GM19025 (cell line): Measurements from ENCODE around the gene SMG6.
"Not testable (repeated sequence)": the region's sequence is repeated elsewhere in the genome, so short reads cannot be mapped to it uniquely, and the experiment has no call there.

ENCODE experiments used
- ATAC-seq: cut with Tn5 transposase; IDR thresholded peaks from one replicate; pipeline ENCODE4 v1.9.1; 2021; ENCODE audit warnings: mild to moderate bottlenecking, low read depth, moderate library complexity; ENCODE audit not compliant: unreplicated experiment

The SMG6 gene

DNA sequence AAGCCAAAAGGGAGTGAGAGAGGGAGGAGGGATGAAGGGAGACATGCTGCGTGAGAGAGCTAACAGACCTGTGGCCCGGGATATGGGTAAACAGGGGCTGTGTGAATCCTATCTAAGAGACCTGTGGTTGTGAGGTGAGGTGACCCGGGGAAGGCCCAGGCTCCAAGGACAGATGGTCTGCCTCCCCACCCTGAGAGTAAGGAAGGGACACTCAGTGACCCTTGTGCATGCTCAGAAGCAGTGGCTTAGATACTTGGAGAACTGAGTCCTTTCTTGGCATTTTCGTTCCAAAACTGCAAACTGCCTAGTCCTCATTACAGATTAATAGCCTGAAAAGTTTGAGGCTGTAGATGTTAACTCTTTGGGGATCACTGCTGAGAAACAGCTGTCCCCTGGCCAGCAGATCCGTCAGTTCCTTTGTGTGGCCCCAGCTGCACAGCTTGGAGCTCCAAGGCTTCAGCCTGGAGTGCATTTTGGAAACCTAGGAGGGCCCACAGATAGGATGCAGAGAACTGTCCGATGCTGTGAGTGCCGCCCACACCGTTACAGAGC lies 121.6 kb downstream of the SMG6 start:
- no peak for ATAC-seq

DNA sequence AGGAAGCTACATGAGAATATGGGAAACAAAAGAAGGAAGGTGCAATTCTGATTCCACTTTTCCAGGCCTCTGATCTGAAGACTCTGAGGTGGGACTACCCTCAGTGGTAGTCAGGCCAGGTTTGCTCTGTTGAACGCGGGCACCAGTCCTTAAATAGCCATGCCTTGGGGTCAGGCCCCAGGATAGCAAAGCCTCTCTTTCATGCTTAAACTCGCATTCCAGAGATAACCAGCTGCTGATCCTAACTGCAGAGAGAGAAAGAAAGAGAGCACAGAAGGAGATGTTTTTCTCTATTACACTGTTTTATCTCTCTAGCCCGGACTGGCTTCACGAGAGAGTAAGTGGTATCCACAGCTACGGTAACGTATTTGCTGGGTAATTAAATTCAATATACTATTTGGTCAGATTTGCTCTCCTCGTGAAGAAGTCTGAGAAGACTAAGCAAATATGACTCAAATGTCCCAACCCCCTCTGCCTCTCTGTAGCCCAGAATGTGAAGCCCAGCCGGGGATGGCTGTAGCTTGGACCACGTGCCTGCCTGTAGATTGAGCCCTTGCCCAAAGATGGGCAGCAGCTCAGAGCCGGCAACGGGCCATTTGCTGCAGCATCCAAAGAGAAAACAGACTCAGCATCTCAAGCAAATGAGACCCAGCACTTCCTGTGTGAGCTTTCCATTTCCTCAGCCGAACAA lies 122.2 kb downstream of the SMG6 start:
- no peak for ATAC-seq

- no peak for ATAC-seq
These were observed 122.8 kb downstream of the SMG6 start for GRCh38 chr17:2180768-2181167.

DNA sequence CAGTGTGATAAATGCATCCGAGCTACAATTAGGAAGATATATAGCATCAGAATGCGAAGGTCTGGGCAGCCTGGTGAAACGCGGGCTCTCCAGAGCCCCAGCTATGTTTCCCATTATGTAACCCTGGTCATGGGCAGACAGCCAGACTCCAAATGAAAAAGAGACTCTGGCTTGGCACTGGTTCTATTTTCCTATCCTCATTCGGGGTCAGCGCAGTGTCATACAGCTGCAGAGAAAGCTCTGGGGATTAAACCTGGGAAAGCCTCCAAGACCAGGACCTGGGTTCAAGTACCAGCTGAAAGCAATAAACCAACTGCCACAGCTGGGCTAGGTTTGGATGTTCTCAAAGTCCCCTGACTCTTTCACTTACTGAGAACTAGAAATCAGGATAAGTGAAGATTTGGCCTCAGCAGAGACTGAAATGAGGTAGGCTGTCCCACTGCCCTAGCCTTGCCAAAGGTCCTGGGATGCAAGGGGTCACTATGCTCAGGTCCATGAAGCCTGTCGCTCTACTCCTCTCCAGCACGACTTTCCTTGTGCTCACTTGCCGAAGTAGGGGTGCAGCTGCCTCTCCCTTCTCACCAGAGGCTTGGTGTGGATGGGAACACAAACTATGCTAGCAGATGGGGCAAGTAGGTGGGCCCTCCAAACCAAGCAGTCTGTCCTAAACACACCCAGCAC lies 123.8 kb downstream of the SMG6 start:
- no peak for ATAC-seq

DNA sequence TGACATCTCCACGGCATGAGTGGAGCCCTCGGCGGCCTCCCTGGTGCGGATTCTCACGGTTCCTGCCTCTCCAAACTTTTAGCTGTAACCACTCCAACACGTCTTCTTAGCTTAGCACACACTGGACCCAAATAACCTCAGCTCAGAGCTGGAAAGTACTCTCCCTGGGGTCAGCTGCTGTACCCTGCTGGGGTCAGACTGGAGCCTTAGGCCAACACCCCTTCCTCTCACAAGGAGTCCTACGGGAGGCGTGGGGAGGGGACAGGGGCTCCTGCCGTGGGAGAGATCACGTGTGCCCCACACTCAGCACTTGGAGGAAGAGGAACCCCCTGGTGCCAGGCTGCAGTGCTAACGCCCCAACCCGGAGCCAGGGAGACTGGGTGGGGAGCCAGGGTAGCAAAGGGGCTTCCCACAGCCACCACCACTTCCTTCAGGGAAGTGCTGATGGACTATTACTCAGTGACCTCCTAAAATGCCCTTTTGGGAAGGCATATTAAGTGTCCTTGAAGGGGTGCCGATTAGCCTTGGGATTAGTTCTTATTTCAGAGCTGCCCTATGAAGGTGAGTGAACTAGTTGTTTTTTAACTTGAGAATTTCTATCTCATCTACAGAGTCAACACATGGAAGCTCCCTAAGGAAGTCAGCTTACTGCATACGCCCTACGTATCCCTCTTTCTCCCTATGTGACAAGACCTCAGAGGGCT lies 124.6 kb downstream of the SMG6 start:
- ATAC-seq: no peak

- no peak for ATAC-seq
These were observed 126.3 kb downstream of the SMG6 start for GRCh38 chr17:2177235-2177811.

- ATAC-seq: no peak
These were observed 127.0 kb downstream of the SMG6 start for GRCh38 chr17:2176499-2177169.

DNA sequence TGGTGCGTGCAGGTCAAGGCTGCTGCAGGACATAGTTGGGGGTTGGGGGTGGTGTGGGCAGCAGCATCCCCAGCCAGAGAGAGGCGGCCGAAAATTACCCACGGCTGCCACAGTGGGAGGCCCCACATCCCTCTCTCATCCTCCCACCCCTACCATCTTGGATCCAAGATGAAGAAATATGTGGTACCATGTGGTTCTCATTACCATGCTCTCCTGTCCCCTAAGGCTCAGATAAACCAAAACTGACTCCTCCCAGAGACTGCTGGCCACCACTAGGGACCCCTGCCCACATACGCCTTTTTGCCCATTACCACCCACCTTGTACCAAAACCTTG lies 128.3 kb downstream of the SMG6 start:
- ATAC-seq: no peak

DNA sequence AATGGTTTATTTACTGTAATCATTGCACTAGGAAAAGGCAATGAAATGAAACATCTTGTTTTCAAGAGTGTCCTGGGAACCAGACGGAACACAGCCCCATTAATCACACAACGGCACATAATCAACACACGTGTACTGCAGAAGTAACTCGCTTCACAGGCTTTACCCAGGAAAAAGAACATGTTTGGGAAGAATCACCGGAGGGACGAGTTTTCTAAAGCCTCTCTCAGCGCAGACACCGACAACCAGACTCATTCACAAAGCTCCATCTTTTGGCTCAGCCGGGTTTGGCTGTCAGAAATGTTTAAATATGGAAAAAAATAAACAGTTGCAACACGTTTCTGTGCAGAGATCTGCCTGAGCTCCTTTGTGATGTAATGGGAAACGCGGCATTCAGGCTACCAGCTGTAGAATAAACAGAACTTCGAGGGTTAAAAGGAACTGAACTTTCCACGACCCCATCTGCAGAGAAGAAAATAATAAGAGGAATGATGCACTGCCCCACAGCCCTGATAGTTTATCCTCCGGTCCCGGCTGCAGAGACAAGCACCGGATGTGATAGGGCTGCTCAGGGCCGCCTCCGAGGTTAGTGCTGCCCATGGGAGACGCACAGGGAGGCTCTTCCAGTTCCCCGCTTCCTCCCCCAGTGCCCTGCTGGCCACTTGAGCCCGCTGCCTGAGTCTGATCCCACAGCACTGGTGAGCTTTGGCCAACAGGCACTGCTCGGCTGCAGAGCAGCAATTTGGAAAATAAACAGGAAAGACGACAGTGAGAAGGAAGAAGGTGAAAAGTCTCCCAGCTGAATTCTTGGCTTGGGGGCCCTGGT lies 128.9 kb downstream of the SMG6 start:
- ATAC-seq: no peak

DNA sequence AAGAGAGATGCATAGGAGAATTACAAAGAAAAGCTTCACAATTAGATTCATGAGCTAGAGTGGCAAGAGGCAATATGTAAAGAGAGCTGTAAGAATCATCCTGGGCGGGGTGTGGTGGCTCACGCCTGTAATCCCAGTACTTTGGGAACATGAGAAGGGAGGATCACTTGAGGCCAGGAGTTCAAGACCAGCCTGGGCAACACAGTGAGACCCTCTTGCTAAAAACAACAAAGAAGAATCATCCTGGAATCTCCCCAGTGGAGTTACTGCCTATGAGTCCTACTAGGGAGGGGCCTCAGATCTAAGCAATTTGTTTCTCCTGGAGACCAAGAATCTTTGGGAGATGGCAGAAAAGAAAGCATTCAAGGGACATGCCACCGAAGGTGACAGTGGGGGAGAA lies 129.6 kb downstream of the SMG6 start:
- ATAC-seq: no peak

DNA sequence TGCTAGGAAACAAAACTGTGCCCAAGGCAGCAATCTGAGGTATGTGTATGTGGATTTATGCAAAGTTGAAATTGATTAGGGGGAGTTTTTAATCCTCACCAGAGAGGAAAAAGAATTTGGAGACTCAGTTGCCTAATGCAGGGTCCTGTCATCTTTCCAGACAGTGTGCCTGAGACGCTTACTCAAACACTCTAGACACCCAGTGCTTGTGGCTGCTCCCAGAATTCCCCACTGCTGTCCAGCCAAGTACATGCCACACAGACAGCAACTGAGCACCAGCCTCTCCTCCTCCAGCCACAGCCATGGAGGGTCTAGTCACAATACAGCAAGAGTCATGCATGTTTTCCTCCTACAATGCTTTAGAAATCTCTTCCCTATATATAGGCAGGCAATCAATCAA lies 130.6 kb downstream of the SMG6 start:
- no peak for ATAC-seq

- no peak for ATAC-seq
These were observed 131.3 kb downstream of the SMG6 start for GRCh38 chr17:2172077-2172851.

GRCh38 chr17:2171702-2172076 lies 131.9 kb downstream of the SMG6 start:
- ATAC-seq: no peak

DNA sequence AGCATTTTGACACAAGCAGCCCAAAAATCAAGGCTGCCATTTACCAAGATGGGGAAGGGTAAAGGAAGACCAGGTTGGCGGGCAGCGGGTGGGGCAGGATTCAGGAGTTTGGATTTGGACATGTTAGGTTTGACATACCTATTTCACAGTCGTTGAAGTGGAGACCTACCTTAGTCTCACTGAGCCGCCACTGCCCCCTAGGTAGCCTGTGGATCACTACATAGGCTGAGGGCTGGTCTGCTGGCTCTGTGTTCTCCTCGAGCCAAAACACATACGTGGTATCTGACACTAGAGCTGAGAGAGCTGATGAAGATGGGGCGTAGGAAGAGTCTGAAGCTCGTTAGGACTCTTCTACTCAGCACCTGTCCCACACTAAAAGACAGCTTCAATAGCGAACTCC lies 133.6 kb downstream of the SMG6 start:
- ATAC-seq: no peak

DNA sequence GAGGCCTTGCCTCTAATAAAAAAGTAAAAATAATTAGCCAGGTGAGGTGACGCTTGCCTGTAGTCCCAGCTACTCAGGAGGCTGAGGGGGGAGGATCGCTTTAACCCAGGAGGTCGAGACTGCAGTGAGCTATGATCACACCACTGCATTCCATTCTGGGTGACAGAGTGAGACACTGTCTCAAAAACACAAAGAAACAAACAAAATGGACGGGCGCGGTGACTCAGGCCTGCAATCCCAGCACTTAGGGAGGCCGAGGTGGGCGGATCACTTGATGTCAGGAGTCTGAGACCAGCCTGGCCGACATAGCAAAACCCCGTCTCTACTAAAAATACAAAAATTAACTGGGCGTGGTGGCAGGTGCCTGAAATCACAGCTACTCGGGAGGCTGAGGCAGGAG lies 137.9 kb downstream of the SMG6 start:
- ATAC-seq: not testable (repeated sequence)

GRCh38 chr17:2158396-2158780 lies 145.2 kb downstream of the SMG6 start:
- no peak for ATAC-seq

DNA sequence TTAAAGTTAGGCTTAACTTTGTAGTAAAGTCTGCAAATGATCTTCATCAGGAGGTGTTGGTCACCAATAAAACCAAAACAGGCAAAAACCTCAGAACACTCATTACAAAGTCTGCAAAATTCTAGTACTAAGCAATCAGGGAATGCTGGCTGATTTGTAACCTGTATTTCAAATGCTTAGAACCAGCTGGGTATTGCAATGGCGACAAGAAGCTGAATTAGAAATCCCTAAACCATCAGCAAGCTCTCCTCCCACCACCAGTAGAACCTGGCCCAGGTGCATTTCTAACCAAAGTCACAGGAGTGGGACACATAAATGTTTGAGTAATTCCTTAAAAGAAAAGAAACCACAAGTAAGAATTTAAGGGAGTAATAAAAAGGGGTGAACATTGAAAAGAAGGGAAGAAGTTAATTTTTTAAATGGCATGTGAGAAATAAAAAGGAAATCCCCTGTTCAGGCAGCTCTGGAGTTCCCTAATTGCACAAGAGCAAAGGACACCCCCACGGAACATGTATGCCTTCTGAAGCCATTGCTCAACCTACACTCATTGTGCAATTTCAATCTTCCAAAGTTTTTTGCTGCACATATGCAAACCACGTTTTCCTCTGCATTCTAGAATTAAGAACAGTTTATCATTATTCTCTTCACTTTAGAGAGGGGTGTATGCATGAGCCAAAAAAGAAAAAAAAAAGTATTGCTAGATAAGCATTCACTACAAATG lies 145.8 kb downstream of the SMG6 start:
- no peak for ATAC-seq

GRCh38 chr17:2157081-2157480 lies 146.5 kb downstream of the SMG6 start:
- ATAC-seq: no peak

DNA sequence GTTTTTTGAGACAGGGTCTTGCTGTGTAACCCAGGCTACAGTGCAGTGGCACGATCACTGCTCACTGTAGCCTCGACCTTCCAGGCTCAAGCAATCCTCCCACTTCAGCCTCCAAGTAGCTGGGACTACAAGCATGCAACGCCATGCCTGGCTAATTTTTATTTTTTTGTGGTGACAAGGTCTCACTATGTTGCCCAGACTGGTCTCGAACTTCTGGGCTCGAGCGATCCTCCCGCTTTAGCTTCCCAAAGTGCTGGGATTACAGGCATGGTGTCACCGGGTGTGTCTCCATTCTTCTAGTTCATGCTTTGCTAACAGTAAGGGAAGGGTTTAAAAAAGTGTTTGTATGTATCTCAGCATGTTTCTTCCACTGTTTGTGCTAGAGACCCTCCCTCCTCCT lies 146.9 kb downstream of the SMG6 start:
- no peak for ATAC-seq
